HG02610 (cell line): ENCODE measurements around the gene CD83.
"Not testable (repeated sequence)": the region's sequence is repeated elsewhere in the genome, so short reads cannot be mapped to it uniquely, and the experiment has no call there.

Experiments
- ATAC-seq: cut with Tn5 transposase; IDR thresholded peaks from one replicate; pipeline ENCODE4 v1.9.1; 2021; ENCODE audit warnings: mild to moderate bottlenecking, moderate library complexity; ENCODE audit not compliant: unreplicated experiment

The CD83 gene

GRCh38 chr6:14146506-14147096 is 29.0 kb downstream of the CD83 start:
- no peak for ATAC-seq

- no peak for ATAC-seq
Observed at GRCh38 chr6:14147891-14148290, 30.3 kb downstream of the CD83 start.

GRCh38 chr6:14148471-14148870 is 30.9 kb downstream of the CD83 start:
- ATAC-seq = no peak

GRCh38 chr6:14149053-14149738 is 31.6 kb downstream of the CD83 start:
- ATAC-seq = no peak

- ATAC-seq = no peak
Observed at GRCh38 chr6:14149739-14150130, 32.2 kb downstream of the CD83 start.

- not testable (repeated sequence) for ATAC-seq
Observed at GRCh38 chr6:14151300-14151699, 33.7 kb downstream of the CD83 start.

- no peak for ATAC-seq
Observed at GRCh38 chr6:14151773-14152172, 34.2 kb downstream of the CD83 start.

- no peak for ATAC-seq
Observed at GRCh38 chr6:14153228-14153627, 35.7 kb downstream of the CD83 start.

GRCh38 chr6:14159090-14159489 is 41.5 kb downstream of the CD83 start:
- ATAC-seq = no peak

- ATAC-seq = no peak
Observed at GRCh38 chr6:14162826-14163225, 45.3 kb downstream of the CD83 start.

- ATAC-seq = no peak
Observed at GRCh38 chr6:14165091-14165490, 47.5 kb downstream of the CD83 start.

GRCh38 chr6:14166839-14167238 is 49.3 kb downstream of the CD83 start:
- no peak for ATAC-seq

GRCh38 chr6:14170128-14170527 is 52.6 kb downstream of the CD83 start:
- no peak for ATAC-seq

GRCh38 chr6:14172562-14172961 is 55.0 kb downstream of the CD83 start:
- ATAC-seq = no peak

- no peak for ATAC-seq
Observed at GRCh38 chr6:14174226-14174625, 56.7 kb downstream of the CD83 start.

- no peak for ATAC-seq
Observed at GRCh38 chr6:14174996-14175395, 57.4 kb downstream of the CD83 start.

GRCh38 chr6:14176429-14176828 is 58.9 kb downstream of the CD83 start:
- no peak for ATAC-seq

- no peak for ATAC-seq
Observed at GRCh38 chr6:14177413-14178082, 60.0 kb downstream of the CD83 start.

- no peak for ATAC-seq
Observed at GRCh38 chr6:14178083-14178445, 60.5 kb downstream of the CD83 start.

GRCh38 chr6:14180609-14181008 is 63.0 kb downstream of the CD83 start:
- no peak for ATAC-seq

- no peak for ATAC-seq
Observed at GRCh38 chr6:14182916-14183315, 65.3 kb downstream of the CD83 start.
